ENCODE results near the gene SF3B5.

Gene SF3B5

DNA sequence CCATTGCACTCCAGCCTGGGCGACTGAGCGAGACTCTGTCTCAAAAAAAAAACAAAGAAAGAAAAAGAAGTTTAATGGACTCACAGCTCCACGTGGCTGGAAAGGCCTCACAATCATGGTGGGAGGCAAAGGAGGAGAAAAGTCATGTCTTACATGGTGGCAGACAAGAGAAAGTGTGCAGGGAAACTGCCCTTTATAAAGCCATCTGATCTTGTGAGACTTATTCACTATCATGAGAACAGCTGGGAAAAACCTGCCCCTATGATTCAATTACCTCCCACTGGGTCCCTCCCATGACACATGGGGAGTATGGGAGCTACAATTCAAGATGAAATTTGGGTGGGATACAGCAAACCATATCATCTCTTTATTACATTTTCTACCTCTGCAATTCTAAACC, 25.9 kb downstream of the SF3B5 start:
- H3K4me2 ChIP-seq: no peak overlapping the region
- H3K27ac ChIP-seq: no peak overlapping the region
- H4K20me1 ChIP-seq (ENCODE audit: insufficient read depth): no peaks in the 10 kb centered on the region
- H3K27me3 ChIP-seq (ENCODE audit: insufficient read depth, low read depth): no peaks in the 10 kb centered on the region
- H2AFZ ChIP-seq (ENCODE audit: low read depth): no peak overlapping the region
- no peak overlapping the region for H3K4me3 ChIP-seq (IDR thresholded peaks at IDR 0.05; ENCODE audit: insufficient read depth, low read depth, low read length)
- no peak overlapping the region for H3K9ac ChIP-seq
- peaks cover 49% of the 10 kb centered on the region for H3K4me1 ChIP-seq (ENCODE audit: low read depth, poor library complexity, severe bottlenecking)
- no peaks in the 10 kb centered on the region for H3K79me2 ChIP-seq (ENCODE audit: insufficient read depth, low read depth)
- H3K36me3 ChIP-seq (ENCODE audit: insufficient read depth): no peaks in the 10 kb centered on the region
- TF ChIP-seq, protein P1, sequence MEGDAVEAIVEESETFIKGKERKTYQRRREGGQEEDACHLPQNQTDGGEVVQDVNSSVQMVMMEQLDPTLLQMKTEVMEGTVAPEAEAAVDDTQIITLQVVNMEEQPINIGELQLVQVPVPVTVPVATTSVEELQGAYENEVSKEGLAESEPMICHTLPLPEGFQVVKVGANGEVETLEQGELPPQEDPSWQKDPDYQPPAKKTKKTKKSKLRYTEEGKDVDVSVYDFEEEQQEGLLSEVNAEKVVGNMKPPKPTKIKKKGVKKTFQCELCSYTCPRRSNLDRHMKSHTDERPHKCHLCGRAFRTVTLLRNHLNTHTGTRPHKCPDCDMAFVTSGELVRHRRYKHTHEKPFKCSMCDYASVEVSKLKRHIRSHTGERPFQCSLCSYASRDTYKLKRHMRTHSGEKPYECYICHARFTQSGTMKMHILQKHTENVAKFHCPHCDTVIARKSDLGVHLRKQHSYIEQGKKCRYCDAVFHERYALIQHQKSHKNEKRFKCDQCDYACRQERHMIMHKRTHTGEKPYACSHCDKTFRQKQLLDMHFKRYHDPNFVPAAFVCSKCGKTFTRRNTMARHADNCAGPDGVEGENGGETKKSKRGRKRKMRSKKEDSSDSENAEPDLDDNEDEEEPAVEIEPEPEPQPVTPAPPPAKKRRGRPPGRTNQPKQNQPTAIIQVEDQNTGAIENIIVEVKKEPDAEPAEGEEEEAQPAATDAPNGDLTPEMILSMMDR (conservative IDR thresholded peaks at IDR 0.05; ENCODE audit: low read depth, low read length): no peak

DNA sequence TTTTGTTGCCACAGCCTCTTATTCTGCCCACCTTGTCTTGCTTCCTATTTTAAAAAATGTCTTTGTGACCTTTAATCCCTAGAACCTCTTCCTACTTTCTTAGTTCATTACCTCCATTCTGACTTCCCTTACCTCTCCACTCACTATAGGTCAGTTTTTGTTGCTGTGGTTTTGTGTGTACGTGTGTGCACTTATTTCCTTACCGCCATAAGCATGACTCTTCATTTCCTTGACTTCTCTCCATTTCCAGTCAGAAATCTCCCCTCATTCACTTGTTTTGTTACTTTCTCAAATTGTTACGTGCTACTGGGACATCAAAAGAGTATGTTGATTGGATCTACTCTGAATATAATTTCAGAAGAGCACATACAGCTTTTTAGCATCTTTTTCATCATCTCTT, 26.6 kb downstream of the SF3B5 start:
- no peaks in the 10 kb centered on the region for H3K27me3 ChIP-seq (ENCODE audit: insufficient read depth, low read depth)

DNA sequence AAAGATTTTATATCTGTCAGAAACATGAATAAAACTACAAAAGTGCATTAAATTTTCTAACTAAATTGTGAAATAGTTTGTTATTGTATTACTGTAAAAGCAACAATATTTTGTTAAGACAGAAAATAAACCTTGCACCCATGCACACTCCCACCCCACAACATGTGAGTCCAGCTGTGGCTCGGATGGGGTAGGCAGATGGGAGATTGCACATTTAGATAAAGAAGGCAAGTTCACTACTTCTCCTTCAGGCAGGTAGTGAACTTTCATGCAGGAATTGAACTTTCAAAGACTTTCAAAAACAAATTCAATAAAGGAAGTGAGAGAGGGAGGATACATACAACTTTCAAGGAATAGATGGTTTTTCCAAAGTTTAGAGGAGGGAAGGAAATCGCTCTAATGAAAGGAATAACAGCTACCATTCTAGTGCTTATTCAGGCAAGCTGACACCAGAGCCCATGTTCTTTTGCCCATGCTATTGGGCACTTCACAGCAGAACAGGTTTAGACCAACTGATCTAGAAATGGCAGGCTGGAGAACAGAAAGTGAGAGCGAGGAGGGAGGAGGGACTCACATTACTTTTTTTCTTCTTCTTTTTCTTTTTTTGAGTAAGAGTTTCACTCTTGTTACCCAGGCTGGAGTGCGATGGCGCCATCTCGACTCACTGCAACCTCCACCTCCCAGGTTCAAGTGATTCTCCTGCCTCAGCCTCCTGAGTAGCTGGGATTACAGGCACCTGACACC, 28.5 kb downstream of the SF3B5 start:
- Histone ChIP-seq H2AFZ (ENCODE audit: low read depth) (no peak overlapping the region), H3K4me2 (peak overlapping the region; percentile 86), H3K9ac (no peak overlapping the region; the same call in 1 of the 2 replicates), H3K4me3 (IDR thresholded peaks at IDR 0.05; ENCODE audit: insufficient read depth, low read depth, low read length) (no peak overlapping the region), H4K20me1 (ENCODE audit: insufficient read depth) (no peaks in the 10 kb centered on the region), H3K4me1 (ENCODE audit: low read depth, poor library complexity, severe bottlenecking) (peaks cover 47% of the 10 kb centered on the region), H3K36me3 (ENCODE audit: insufficient read depth) (no peaks in the 10 kb centered on the region), H3K27ac (peak overlapping the region; percentile 48), H3K79me2 (ENCODE audit: insufficient read depth, low read depth) (no peaks in the 10 kb centered on the region), H3K27me3 (ENCODE audit: insufficient read depth, low read depth) (no peaks in the 10 kb centered on the region)
- TF ChIP-seq, protein P1 (conservative IDR thresholded peaks at IDR 0.05; ENCODE audit: low read depth, low read length): no peak

More for the DNA sequence above, 26.6 kb downstream of the SF3B5 start:
- H4K20me1 ChIP-seq (ENCODE audit: insufficient read depth): no peaks in the 10 kb centered on the region
- H3K4me3 ChIP-seq (IDR thresholded peaks at IDR 0.05; ENCODE audit: insufficient read depth, low read depth, low read length): no peak overlapping the region
- H3K27ac ChIP-seq: no peak overlapping the region
- H3K79me2 ChIP-seq (ENCODE audit: insufficient read depth, low read depth): no peaks in the 10 kb centered on the region
- TF ChIP-seq, protein P1 (conservative IDR thresholded peaks at IDR 0.05; ENCODE audit: low read depth, low read length): no peak
- H3K4me2 ChIP-seq: no peak overlapping the region
- H2AFZ ChIP-seq (ENCODE audit: low read depth): no peak overlapping the region
- no peak overlapping the region for H3K9ac ChIP-seq
- no peaks in the 10 kb centered on the region for H3K36me3 ChIP-seq (ENCODE audit: insufficient read depth)
- peaks cover 42% of the 10 kb centered on the region for H3K4me1 ChIP-seq (ENCODE audit: low read depth, poor library complexity, severe bottlenecking)

DNA sequence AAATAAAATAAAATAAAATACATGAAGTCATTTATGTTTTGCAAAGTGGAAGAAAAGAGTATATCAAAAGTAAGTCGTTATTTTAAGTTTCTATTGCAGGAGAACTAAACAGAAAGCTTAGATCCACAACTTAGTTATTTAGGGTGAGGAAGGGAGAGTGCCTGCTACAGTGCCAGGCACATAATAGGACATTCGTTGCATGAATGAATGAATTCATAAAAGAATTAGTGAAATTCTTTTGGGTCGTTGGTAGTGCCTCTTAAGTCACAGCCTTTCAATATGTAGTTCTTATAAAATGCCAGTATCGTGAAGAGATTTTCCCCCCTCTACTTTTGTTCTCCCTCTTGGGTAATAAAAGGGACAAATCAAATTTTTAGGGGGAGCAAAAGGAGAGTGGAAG, 29.1 kb downstream of the SF3B5 start:
- peaks cover 49% of the 10 kb centered on the region for H3K4me1 ChIP-seq (ENCODE audit: low read depth, poor library complexity, severe bottlenecking)
- TF ChIP-seq, protein P1 (conservative IDR thresholded peaks at IDR 0.05; ENCODE audit: low read depth, low read length): no peak
- H4K20me1 ChIP-seq (ENCODE audit: insufficient read depth): no peaks in the 10 kb centered on the region
- no peak overlapping the region for H3K4me3 ChIP-seq (IDR thresholded peaks at IDR 0.05; ENCODE audit: insufficient read depth, low read depth, low read length)
- peak overlapping the region; percentile 86 for H3K4me2 ChIP-seq
- H3K9ac ChIP-seq: no peak overlapping the region
- no peaks in the 10 kb centered on the region for H3K36me3 ChIP-seq (ENCODE audit: insufficient read depth)
- peak overlapping the region; percentile 48; the same call in 1 of the 2 replicates for H3K27ac ChIP-seq
- no peaks in the 10 kb centered on the region for H3K79me2 ChIP-seq (ENCODE audit: insufficient read depth, low read depth)
- H2AFZ ChIP-seq (ENCODE audit: low read depth): no peak overlapping the region
- H3K27me3 ChIP-seq (ENCODE audit: insufficient read depth, low read depth): no peaks in the 10 kb centered on the region
